OCI-LY1 (cell line): Measurements from ENCODE around the gene BCL2L12.

Source experiments
- CTCF ChIP-seq: fragments of 200-600 bp; sonication (generic), shearing (Covaris generic); IDR thresholded peaks from 2 replicates; pipeline ENCODE4 v1.5.1; 2017; ENCODE audit warnings: mild to moderate bottlenecking, antibody characterized with exemption, low read length, moderate library complexity, mixed read lengths
- EZH2 ChIP-seq: fragments of 200-600 bp; sonication (generic), shearing (Covaris generic); IDR thresholded peaks from 2 replicates; pipeline ENCODE4 v1.8.0; 2017; ENCODE audit warnings: borderline replicate concordance, mixed run types, mild to moderate bottlenecking, antibody characterized with exemption, low read length, moderate library complexity, mixed read lengths

DNA sequence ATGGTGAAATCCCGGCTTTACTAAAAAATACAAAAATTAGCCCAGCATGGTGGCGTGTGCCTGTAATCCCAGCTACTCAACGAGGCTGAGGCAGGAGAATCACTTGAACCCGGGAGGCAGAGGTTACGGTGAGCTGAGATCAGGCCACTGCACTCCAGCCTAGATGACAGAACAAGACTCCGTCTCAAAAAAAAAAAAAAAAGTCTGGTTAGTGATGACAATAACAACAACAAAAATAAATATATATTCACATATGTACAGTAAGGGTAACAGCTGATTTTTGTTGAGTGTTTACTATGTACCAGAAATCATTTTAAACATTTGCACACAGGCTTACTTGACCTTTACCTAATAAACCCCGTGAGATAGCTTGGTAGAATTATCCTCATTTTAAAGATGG lies 48.8 kb upstream of the BCL2L12 start:
- TF ChIP-seq CTCF (no peak), EZH2 (no peak)
